Right atrium auricular region (tissue), 2 donors: ENCODE results near the gene CDK1. TPM values are rescaled to one million over a fixed set of nuclear protein-coding genes. Genes with fewer than 3 reads are reported as not detected.
A peak's percentile ranks its signal among the peaks of the same experiment; 100 is the strongest.

Source experiments
- DNase-seq: peaks from one replicate; pipeline ENCODE4 v3.0.0-alpha.2; 2019; ENCODE audit warnings: low spot score
- H3K27ac ChIP-seq, 2 donors: fragments of 200-600 bp; sonication (generic); 1 replicate in 1 of 2; 2 replicates in 1 of 2; pipeline ENCODE4 v1.5.1; 2016 to 2019
- H3K27me3 ChIP-seq, 2 donors: fragments of 200-600 bp; sonication (generic); one replicate each; pipeline versions ENCODE4 v1.5.1 to v1.6.0; 2017 to 2019
- H3K36me3 ChIP-seq: fragments of 200-600 bp; sonication (generic); one replicate; pipeline ENCODE4 v1.5.1; 2016
- H3K4me1 ChIP-seq, 2 donors: fragments of 200-600 bp; sonication (generic); one replicate each; pipeline versions ENCODE4 v1.5.1 to v1.6.0; 2017 to 2019
- H3K4me3 ChIP-seq, 2 donors: fragments of 200-600 bp; sonication (generic); 1 replicate in 1 of 2; 2 replicates in 1 of 2; pipeline ENCODE4 v1.5.1; 2017 to 2019; ENCODE audit warnings: mild to moderate bottlenecking in 1 of 2, moderate library complexity in 1 of 2
- H3K9me3 ChIP-seq, 2 donors: fragments of 200-600 bp; sonication (generic); one replicate each; pipeline ENCODE4 v1.5.1; 2019
- CTCF ChIP-seq, 2 donors: fragments of 200-600 bp; sonication (generic); IDR thresholded peaks; one replicate each; pipeline ENCODE4 v1.5.1; 2019; ENCODE audit warnings: antibody characterized with exemption in 2 of 2
- total RNA-seq, 2 donors: library from RNA; depleted of rRNA; stranded (reverse); fragments of >200 nt; gene quantifications; one replicate each; pipeline ENCODE4 v1.1.0, GENCODE V29; 2016

The CDK1 gene
- total RNA-seq, 2 donors from 2014 or later, result 0.79 to 3.6 TPM

GRCh38 chr10:60778971-60779796 lies 906 bp downstream of the CDK1 start:
- H3K4me1 ChIP-seq, result peaks cover 0 to 8% of the 10 kb centered on the region in 2 donors
- DNase-seq, result no peak
- no peaks in the 10 kb centered on the region for H3K27me3 ChIP-seq
- TF ChIP-seq CTCF (IDR thresholded peaks at IDR 0.05), result no peak
- no peaks in the 10 kb centered on the region for H3K9me3 ChIP-seq
- H3K27ac ChIP-seq, result peak overlapping the region in 1 of 2 donors; percentile 52
- peak overlapping the region; percentile 40 to 65 for H3K4me3 ChIP-seq
- no peaks in the 10 kb centered on the region for H3K36me3 ChIP-seq

GRCh38 chr10:60781661-60782060 lies 3.4 kb downstream of the CDK1 start:
- Histone ChIP-seq H3K36me3 (no peaks in the 10 kb centered on the region), H3K27ac (no peak overlapping the region), H3K9me3 (no peaks in the 10 kb centered on the region), H3K4me1 (peaks cover 0 to 8% of the 10 kb centered on the region in 2 donors), H3K27me3 (no peaks in the 10 kb centered on the region), H3K4me3 (no peak overlapping the region)
- DNase-seq, result no peak
- TF ChIP-seq CTCF (IDR thresholded peaks at IDR 0.05), result no peak

GRCh38 chr10:60784641-60785040 lies 6.4 kb downstream of the CDK1 start:
- DNase-seq, result no peak
- no peak overlapping the region for H3K4me3 ChIP-seq

GRCh38 chr10:60788544-60788943 lies 10.3 kb downstream of the CDK1 start:
- no peak for DNase-seq

More at GRCh38 chr10:60784641-60785040, 6.4 kb downstream of the CDK1 start:
- Histone ChIP-seq H3K4me1 (no peaks in the 10 kb centered on the region), H3K27me3 (no peaks in the 10 kb centered on the region), H3K9me3 (no peaks in the 10 kb centered on the region), H3K27ac (no peak overlapping the region), H3K36me3 (no peaks in the 10 kb centered on the region)
- TF ChIP-seq CTCF (IDR thresholded peaks at IDR 0.05), result no peak

GRCh38 chr10:60789340-60789739 lies 11.1 kb downstream of the CDK1 start:
- no peak for TF ChIP-seq CTCF (IDR thresholded peaks at IDR 0.05)
- Histone ChIP-seq H3K9me3 (no peaks in the 10 kb centered on the region), H3K27me3 (no peaks in the 10 kb centered on the region), H3K27ac (no peak overlapping the region), H3K4me1 (no peaks in the 10 kb centered on the region), H3K4me3 (no peak overlapping the region), H3K36me3 (no peaks in the 10 kb centered on the region)
- DNase-seq, result no peak

More at GRCh38 chr10:60788544-60788943, 10.3 kb downstream of the CDK1 start:
- no peaks in the 10 kb centered on the region for H3K4me1 ChIP-seq
- no peaks in the 10 kb centered on the region for H3K36me3 ChIP-seq
- no peaks in the 10 kb centered on the region for H3K27me3 ChIP-seq
- no peak for TF ChIP-seq CTCF (IDR thresholded peaks at IDR 0.05)
- H3K9me3 ChIP-seq, result no peaks in the 10 kb centered on the region
- H3K4me3 ChIP-seq, result no peak overlapping the region
- no peak overlapping the region for H3K27ac ChIP-seq
